Measurements from ENCODE around the gene HSP90B1. TPM values are rescaled to one million over a fixed set of nuclear protein-coding genes. Genes with fewer than 3 reads are reported as not detected.

Gene HSP90B1
- 543 and 708 TPM in 2 replicates for total RNA-seq

DNA sequence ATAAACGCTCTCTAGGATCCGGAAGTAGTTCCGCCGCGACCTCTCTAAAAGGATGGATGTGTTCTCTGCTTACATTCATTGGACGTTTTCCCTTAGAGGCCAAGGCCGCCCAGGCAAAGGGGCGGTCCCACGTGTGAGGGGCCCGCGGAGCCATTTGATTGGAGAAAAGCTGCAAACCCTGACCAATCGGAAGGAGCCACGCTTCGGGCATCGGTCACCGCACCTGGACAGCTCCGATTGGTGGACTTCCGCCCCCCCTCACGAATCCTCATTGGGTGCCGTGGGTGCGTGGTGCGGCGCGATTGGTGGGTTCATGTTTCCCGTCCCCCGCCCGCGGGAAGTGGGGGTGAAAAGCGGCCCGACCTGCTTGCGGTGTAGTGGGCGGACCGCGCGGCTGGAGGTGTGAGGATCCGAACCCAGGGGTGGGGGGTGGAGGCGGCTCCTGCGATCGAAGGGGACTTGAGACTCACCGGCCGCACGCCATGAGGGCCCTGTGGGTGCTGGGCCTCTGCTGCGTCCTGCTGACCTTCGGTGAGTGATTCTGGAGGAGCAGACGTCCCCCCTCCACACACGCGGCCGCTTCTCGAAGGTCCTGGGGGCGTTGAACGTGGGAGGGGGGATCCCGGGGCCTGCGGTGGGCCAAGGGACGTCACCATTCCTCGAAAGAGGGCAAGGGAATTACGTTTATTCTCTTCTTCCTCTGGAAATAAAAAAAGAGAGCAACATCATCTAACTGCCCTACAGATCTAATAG, at the start of gene HSP90B1:
Gene HSP90B1, plus strand, starts transcription at position 377 of the 753 bp plus-strand sequence. Its CDS starts 106 bp downstream, at position 483.

DNA sequence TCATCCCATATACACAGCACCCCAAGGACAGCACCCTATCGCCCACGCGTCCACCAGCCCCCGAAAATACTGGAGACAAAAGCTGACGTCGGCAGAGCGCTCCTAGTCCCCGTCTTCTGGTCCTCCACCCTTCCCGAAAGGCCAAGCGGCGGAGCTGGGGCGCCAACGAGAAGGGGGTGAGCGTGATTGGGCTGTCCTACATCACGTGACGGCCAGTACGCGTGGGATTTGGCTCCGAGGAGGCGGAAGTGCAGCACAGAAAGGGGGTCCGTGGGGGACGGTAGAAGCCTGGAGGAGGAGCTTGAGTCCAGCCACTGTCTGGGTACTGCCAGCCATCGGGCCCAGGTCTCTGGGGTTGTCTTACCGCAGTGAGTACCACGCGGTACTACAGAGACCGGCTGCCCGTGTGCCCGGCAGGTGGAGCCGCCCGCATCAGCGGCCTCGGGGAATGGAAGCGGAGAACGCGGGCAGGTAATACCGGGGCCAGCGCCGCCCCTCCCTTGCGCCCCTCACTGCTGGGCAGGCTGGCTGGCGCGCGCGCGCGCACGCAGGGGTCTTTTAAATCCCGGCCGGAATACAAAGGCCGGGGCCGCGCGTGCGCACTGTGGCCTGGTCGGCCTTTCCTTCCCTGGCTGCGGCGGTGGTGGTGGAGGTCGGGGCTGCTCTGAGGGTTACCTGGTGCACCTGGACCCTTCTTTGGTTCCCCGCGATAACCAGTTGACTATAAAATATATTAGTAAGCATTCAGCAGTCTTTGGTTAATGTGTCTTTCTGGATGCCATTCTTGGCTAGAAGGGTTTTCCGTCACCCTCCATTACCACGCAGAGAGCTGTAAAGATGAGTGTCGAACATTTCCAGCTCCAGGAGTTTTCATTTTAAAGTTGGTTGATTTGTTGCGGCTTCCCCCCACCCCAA, 35.6 kb downstream of the HSP90B1 start, which contains the start of gene TDG:
Gene TDG, plus strand, starts transcription at position 283 of the 915 bp plus-strand sequence. Its CDS starts 166 bp downstream, at position 449.

Other genes with a start within 250 kb of the HSP90B1 start
- 6.1 and 8.5 TPM in 2 replicates for gene NT5DC3, start 89.2 kb upstream of the HSP90B1 start, total RNA-seq
- 8.3 and 12.1 TPM in 2 replicates for gene TDG, start 35.5 kb downstream of the HSP90B1 start, total RNA-seq
- gene GLT8D2, start 119.8 kb downstream of the HSP90B1 start, total RNA-seq = 20.2 and 26.4 TPM in 2 replicates
- gene HCFC2, start 134.1 kb downstream of the HSP90B1 start, total RNA-seq = 11.5 and 14.7 TPM in 2 replicates
- gene NFYB, start 207.8 kb downstream of the HSP90B1 start, total RNA-seq = 36.0 and 39.3 TPM in 2 replicates